Upper lobe of left lung (tissue), 6 donors: ENCODE data around the gene ZNF750. TPM values are rescaled to one million over a fixed set of nuclear protein-coding genes. Genes with fewer than 3 reads are reported as not detected.

Source experiments
- ATAC-seq, 2 donors: fragments of 200-7000 bp; cut with Tn5 transposase; one replicate each; pipeline ENCODE4 v1.9.1; 2022; ENCODE audit warnings: mild to moderate bottlenecking in 2 of 2, moderate library complexity in 2 of 2; ENCODE audit not compliant: low FRiP score in 2 of 2
- DNase-seq, 2 donors: peaks; one replicate each; pipeline ENCODE4 v3.0.0-alpha.2; 2019 to 2020
- H3K27ac ChIP-seq, 4 donors: fragments of 200-600 bp; sonication (generic); one replicate each; pipeline ENCODE4 v1.5.1; 2016 to 2019
- H3K27me3 ChIP-seq, 4 donors: fragments of 200-600 bp; sonication (generic); one replicate each; pipeline ENCODE4 v1.5.1; 2017 to 2019
- H3K36me3 ChIP-seq, 4 donors: fragments of 200-600 bp; sonication (generic); one replicate each; pipeline ENCODE4 v1.5.1; 2016 to 2019
- H3K4me1 ChIP-seq, 4 donors: fragments of 200-600 bp; sonication (generic); one replicate each; pipeline ENCODE4 v1.5.1; 2018 to 2019
- H3K4me3 ChIP-seq, 4 donors: fragments of 200-600 bp; sonication (generic); one replicate each; pipeline ENCODE4 v1.5.1; 2017 to 2019; ENCODE audit warnings: mild to moderate bottlenecking in 2 of 4, moderate library complexity in 1 of 4
- H3K9me3 ChIP-seq, 4 donors: fragments of 200-600 bp; sonication (generic); one replicate each; pipeline ENCODE4 v1.5.1; 2018 to 2019
- CTCF ChIP-seq, 6 experiments: fragments of 450-650 bp in 4 of 6; fragments of 200-600 bp in 2 of 6; sonication (generic) in 2 of 6; IDR thresholded peaks; one replicate each; pipeline ENCODE4 v1.5.1; 2016 to 2019; ENCODE audit warnings: antibody characterized with exemption in 6 of 6
- EP300 ChIP-seq, 4 donors: sonication (generic); formaldehyde crosslinking; IDR thresholded peaks; one replicate each; pipeline ENCODE4 v1.5.1; 2017; ENCODE audit warnings: antibody characterized with exemption in 4 of 4, control low read depth in 2 of 4
- POLR2A ChIP-seq, 4 donors: fragments of 450-650 bp; IDR thresholded peaks; one replicate each; pipeline ENCODE4 v1.5.1; 2016 to 2017; ENCODE audit warnings: antibody characterized with exemption in 4 of 4, mild to moderate bottlenecking in 2 of 4
- POLR2AphosphoS5 ChIP-seq, 2 donors: sonication (generic); formaldehyde crosslinking; IDR thresholded peaks; one replicate each; pipeline ENCODE4 v1.5.1; 2017; ENCODE audit warnings: antibody characterized with exemption in 2 of 2
- WGBS, 2 donors: methylation state at CpG; one replicate each; pipeline ENCODE4 v1.1.5; 2017 to 2018; 5-methylcytosine and 5-hydroxymethylcytosine counted together
- total RNA-seq, 6 donors: library from RNA; depleted of rRNA in 4 of 6; stranded (reverse); fragments of >200 nt in 4 of 6; gene quantifications; one replicate each; pipeline versions ENCODE4 v1.1.0 to v1.2.1, GENCODE V29; 2016 to 2021
- donor health status: DM: no; HTN: no; CAD: no; lungs with moderate emphysema.
- donor health status: DM: no; HTN: yes; CAD: no; lungs with severe emphysema.

The ZNF750 gene
- total RNA-seq, 6 donors from 2014 or later: 2.9 to 14.4 (median 6.9) TPM

GRCh38 chr17:82872591-82873520 is 33.0 kb upstream of the ZNF750 start:
- Histone ChIP-seq H3K27ac (no peak overlapping the region), H3K4me1 (peaks cover 21 to 38% (median 34%) of the 10 kb centered on the region in 4 donors)
- no peak for ATAC-seq

DNA sequence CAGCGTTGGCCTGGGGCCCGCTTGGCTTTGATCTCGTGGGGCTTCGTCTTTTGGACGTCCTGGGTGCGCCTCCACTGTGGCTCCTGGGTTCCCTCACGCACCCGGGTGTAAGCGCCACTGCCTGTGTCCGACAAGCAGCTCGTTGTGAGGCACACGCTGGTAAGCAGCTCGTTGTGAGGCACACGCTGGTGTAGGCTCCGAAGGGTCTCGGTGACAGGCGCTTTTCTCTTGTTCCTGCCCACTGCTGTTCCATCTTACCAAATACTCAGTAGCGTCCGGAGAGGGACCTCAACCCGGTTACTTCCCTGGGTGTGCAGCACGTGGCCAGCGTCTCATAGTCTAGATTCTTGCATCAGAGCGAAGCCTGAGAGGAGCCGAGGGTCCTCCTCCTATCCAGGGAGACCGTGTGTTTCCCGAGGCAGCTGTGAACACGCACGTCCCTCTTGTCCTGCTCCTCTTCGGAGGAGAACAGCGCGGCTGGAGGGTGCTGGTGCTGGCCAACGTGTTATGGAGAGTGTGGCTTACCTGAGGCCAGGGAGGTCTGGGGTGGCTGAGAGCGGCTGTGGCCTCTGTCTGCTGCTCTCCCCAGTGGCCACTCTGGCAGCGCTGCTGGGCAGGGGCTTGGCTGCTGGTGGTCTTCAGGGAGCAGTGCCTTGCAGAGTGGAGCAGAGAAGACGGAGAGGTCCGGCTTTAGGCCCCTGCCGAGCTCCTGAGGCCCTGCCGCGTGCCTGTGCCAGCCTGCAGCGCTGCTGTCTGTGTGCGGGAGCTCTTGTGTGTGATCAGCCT is 32.1 kb upstream of the ZNF750 start:
- Histone ChIP-seq H3K36me3 (peaks cover 0 to 29% (median 15%) of the 10 kb centered on the region in 4 donors), H3K9me3 (no peaks in the 10 kb centered on the region), H3K4me1 (peaks cover 15 to 29% (median 25%) of the 10 kb centered on the region in 4 donors), H3K27ac (peak overlapping the region in 1 of 4 donors; percentile 9), H3K27me3 (no peaks in the 10 kb centered on the region), H3K4me3 (no peak overlapping the region)
- TF ChIP-seq POLR2AphosphoS5 (IDR thresholded peaks at IDR 0.05): no peak
- no peak for TF ChIP-seq POLR2A (IDR thresholded peaks at IDR 0.05)
- no peak for TF ChIP-seq EP300 (IDR thresholded peaks at IDR 0.05)
- no peak for ATAC-seq
- no peak for DNase-seq
- WGBS, 2 donors: 88 to 94% methylated on average over 39 to 41 of the region's 41 CpGs

More at GRCh38 chr17:82872591-82873520, 33.0 kb upstream of the ZNF750 start:
- no peak for TF ChIP-seq POLR2AphosphoS5 (IDR thresholded peaks at IDR 0.05)
- TF ChIP-seq POLR2A (IDR thresholded peaks at IDR 0.05): no peak
- no peak for TF ChIP-seq CTCF (IDR thresholded peaks at IDR 0.05)
- no peak for TF ChIP-seq EP300 (IDR thresholded peaks at IDR 0.05)
- Histone ChIP-seq H3K4me3 (no peak overlapping the region), H3K27me3 (no peaks in the 10 kb centered on the region), H3K36me3 (peaks cover 0 to 29% (median 15%) of the 10 kb centered on the region in 4 donors), H3K9me3 (no peaks in the 10 kb centered on the region)
- DNase-seq: no peak
- 86 to 95% methylated on average over 13 to 17 of the region's 33 CpGs for WGBS, 2 donors

GRCh38 chr17:82871056-82871775 is 31.4 kb upstream of the ZNF750 start:
- Histone ChIP-seq H3K27ac (peak overlapping the region in 1 of 4 donors; percentile 9), H3K4me3 (no peak overlapping the region), H3K4me1 (peaks cover 8 to 21% (median 18%) of the 10 kb centered on the region in 4 donors), H3K27me3 (no peaks in the 10 kb centered on the region), H3K36me3 (peaks cover 0 to 29% (median 15%) of the 10 kb centered on the region in 4 donors), H3K9me3 (no peaks in the 10 kb centered on the region)
- DNase-seq: no peak
- 88 to 93% methylated on average over 16 to 31 of the region's 31 CpGs for WGBS, 2 donors
- no peak for TF ChIP-seq CTCF (IDR thresholded peaks at IDR 0.05)
- TF ChIP-seq POLR2AphosphoS5 (IDR thresholded peaks at IDR 0.05): no peak
- TF ChIP-seq EP300 (IDR thresholded peaks at IDR 0.05): no peak
- TF ChIP-seq POLR2A (IDR thresholded peaks at IDR 0.05): no peak
- ATAC-seq: no peak

DNA sequence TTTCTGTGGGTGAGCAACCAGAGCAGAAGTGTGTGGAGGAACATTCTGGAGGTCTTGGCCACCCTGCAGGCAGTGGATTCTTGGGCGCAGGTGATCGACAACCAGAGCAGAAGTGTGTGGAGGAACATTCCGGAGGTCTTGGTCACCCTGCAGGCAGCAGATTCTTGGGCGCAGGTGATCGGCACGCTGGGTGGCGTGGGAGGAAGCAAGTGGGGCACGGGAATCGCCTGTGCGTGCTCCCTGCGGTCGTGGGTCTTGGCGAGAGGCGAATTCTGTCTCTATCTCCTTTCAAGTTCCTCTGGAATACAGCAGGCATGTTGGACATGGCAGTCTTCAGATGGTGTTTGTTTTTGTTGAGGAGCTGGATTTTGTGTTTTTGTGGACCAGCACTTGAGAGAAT is 30.7 kb upstream of the ZNF750 start:
- Histone ChIP-seq H3K4me1 (peaks cover 1 to 14% (median 12%) of the 10 kb centered on the region in 4 donors), H3K36me3 (peaks cover 0 to 29% (median 15%) of the 10 kb centered on the region in 4 donors), H3K4me3 (no peak overlapping the region), H3K9me3 (no peaks in the 10 kb centered on the region), H3K27ac (no peak overlapping the region), H3K27me3 (no peaks in the 10 kb centered on the region)
- TF ChIP-seq POLR2AphosphoS5 (IDR thresholded peaks at IDR 0.05) (no peak), EP300 (IDR thresholded peaks at IDR 0.05) (no peak), POLR2A (IDR thresholded peaks at IDR 0.05) (no peak), CTCF (IDR thresholded peaks at IDR 0.05) (no peak)
- no peak for DNase-seq
- ATAC-seq: no peak
- WGBS, 2 donors: 95% methylated on average over 14 of the region's 14 CpGs
